Erythroblast (primary cell): Measurements from ENCODE around the gene CEP131.

ENCODE experiments used
- GATA1 ChIP-seq: IDR thresholded peaks from 2 replicates; pipeline ENCODE4 v1.6.1; 2011; ENCODE audit warnings: low read depth, mild to moderate bottlenecking, control low read depth, low read length, moderate library complexity
- POLR2A ChIP-seq: IDR thresholded peaks from 2 replicates; pipeline ENCODE4 v1.6.1; 2011; ENCODE audit warnings: mild to moderate bottlenecking, low read length

DNA sequence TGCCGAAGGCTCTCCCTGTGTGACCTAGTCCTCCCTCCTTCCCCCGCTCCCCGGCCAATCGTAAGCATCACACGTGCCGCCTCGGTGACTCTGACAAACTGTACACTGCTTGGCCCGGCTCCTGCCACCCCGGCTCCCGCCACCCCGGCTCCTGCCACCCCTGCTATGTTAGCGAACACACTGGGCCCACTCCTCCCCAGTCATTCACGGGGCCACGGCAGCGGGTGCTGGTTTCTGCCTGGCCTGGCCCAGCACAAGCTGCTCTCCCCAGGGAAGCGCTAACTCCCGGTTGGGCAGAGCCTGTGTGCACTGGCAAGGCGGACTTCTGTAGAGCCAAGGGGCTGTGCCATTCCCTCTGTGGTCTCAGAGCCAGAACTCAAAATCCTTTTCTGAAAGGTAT is 38.3 kb upstream of the CEP131 start:
- TF ChIP-seq POLR2A = no peak
- no peak for TF ChIP-seq GATA1
